GM12801 (cell line): Measurements from ENCODE around the gene EML6.

Source experiments
- CTCF ChIP-seq: IDR thresholded peaks from one replicate; pipeline ENCODE4 v1.5.1; 2011; ENCODE audit warnings: control low read depth; ENCODE audit not compliant: insufficient read length; ENCODE audit errors: extremely low read depth

Gene EML6

DNA sequence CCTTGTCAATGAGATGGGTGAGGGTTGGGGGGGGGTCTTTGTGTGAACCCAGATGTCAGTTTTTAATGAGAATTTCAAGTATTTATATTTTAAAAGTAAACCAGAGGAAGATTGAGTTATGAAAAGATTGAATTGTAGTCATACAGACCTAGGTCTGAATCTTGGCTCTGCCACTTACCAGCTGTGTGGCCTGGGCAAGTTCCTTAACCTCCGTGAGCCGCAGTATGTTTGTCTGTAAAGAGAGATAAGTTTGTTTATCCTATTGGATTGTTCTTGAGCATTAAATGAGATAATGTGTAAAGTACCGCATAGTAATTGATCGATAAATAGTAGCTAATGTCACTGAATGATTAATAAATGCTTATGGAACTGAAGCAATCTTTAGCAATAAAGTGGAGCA is 63.8 kb downstream of the EML6 start:
- no peak for TF ChIP-seq CTCF

DNA sequence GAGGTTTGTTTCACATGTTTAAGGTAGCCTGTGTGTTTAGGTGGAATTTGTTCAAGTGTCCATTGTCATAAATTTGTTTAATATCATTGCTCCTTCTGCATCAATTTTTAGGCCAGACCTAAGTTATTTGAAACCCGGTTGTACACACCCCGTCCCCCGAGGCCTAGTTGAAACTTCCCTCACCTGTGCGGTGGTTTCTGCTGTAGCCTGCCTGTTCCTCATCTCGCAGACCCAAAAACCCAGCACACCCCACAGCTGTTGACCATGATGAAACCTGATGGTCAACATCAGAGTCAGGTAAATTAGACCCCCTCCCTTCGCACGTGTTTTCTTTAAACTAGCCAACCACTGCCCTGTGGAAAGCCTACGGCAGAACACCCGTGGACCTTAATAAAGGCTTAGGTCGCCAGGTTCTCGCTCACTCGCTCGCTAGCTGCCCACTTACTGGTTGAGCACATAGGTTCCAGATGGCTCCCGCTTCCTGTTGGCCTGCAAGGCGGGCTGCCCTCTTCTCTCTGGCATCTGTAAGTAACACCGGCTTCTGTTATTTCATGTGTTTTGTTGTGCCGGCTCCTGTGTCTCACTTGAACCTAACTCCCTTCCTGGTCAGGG is 64.4 kb downstream of the EML6 start:
- TF ChIP-seq CTCF = no peak

DNA sequence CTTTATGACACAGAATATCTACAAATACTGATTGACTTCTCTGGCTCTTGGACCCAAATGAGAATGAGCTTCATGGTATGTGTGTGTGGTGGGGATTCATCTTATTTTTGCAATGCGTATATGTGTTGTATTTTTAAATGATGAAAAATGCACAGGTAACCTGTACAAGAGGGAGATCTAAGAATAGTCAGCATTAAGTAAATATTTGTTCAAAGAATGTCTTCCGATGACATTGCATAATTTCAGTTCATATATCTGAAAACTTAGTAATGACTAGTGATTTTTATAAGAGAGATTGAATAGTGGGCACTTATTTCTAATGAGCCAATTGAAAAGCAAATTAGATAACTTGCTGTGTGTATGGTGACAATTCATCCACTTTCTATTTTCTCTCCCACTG is 66.4 kb downstream of the EML6 start:
- no peak for TF ChIP-seq CTCF

DNA sequence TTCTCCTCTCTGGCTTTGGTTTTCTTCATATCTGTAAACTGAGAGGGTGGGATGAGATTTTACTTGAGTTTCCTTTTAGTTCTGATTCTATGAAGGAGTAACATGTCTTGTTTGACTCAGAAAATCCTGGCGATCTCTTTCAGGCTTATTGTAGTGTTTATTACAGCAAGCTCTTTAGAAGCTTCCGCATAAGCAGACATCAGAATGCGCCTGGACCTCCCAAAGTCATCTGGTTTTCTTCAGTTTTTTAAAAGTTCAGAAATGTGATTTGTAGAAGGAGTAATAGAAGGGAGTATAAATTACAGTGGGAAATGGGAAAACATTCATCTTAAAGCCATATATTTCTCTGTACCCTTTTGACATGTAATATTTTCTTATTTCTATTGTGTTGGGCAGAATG is 68.4 kb downstream of the EML6 start:
- TF ChIP-seq CTCF = no peak

DNA sequence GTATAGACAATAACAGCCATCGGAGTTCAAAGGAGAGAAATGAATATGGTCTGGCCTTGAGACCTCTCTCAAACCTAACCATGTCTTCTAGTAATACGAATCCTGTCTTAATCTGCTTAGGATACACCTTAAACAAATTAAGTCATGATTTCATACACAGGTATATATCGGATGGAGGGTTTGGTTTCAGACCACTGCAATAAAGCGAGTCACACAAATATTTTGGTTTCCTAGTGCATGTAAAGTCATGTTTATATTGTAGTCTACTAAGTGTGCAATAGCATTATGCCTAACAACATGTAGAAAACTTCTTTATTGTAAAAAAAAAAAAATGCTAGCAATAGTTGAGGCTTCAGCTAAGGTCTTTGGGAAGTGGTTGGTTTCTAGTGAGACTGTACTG is 73.8 kb downstream of the EML6 start:
- TF ChIP-seq CTCF = no peak

- no peak for TF ChIP-seq CTCF
Observed at GRCh38 chr2:54801352-54801751, 77.9 kb downstream of the EML6 start.

- TF ChIP-seq CTCF = no peak
Observed at GRCh38 chr2:54803783-54804751, 80.6 kb downstream of the EML6 start.
